Left ventricle myocardium superior (tissue), 1 donor: ENCODE results near the gene DAAM2. TPM values are rescaled to one million over a fixed set of nuclear protein-coding genes. Genes with fewer than 3 reads are reported as not detected.
A peak's percentile ranks its signal among the peaks of the same experiment; 100 is the strongest.

ENCODE experiments used
- ATAC-seq: fragments of 200-7000 bp; cut with Tn5 transposase; one replicate; pipeline ENCODE4 v1.9.1; 2020; ENCODE audit warnings: mild to moderate bottlenecking, moderate library complexity
- DNase-seq: peaks from one replicate; pipeline ENCODE4 v3.0.0-alpha.2; 2020
- intact Hi-C: fragments of 100-400 bp; cut with micrococcal nuclease; formaldehyde crosslinking; loops from one replicate; pipeline ENCODE4 v1.11.0; 2022
- long read RNA-seq: library from polyadenylated mRNA; unstranded; transcript quantifications from one replicate; pipeline ENCODE4 v2.0.0, GENCODE V29; 2021
- total RNA-seq: library from RNA; stranded (reverse); fragmentation: NEBNext Ultra II Directional; extraction: Animal tissue kit (Norgen Biotek cat#: 25700); gene quantifications from one replicate; pipeline ENCODE4 v1.2.1, GENCODE V29; 2021
- donor health status: DM: no; HTN: yes; CAD: no; lungs with severe emphysema.

The DAAM2 gene
- 16.1 TPM for total RNA-seq
- long read RNA-seq, full-length matches to known transcripts, result 2 of 11 reads
- long read RNA-seq, partial matches to known transcripts, result 5 of 11 reads
- long read RNA-seq, other reads (novel, unspliced or antisense), result 4 of 11 reads

DNA sequence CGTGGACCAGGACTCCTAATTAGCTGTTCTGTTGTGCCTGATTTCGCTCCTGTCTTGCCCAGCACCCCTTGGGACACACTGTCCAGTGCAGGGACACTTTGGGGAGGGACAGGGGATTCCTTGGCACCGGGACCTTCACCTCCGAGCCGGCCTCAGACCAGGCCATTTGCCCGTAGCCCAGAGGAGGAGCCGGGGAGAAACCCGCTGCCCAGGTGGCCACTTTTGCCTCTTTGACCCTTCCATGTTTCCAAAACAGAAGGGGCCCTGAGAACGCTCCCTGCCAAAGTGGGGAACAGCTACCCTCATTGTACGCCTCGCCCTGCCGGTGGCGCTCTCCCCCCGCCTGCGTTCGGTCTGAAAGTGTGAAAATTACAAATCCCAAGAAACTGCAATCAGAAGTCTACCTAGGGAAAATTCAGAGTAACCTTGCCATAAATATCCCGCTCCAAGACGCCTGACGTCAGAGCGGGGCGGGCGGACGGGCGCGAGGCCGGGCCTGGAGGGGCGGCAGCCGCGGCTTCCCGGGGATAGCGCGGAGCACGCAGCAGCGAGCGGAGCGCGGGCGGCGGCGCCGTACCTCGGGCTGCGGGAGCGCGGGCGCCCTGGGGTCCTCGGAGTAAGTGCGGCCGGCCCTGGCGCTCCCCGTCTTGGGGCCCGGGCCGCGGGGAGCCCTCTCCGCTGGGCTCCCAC lies at the start of gene DAAM2:
Gene DAAM2, plus strand, starts transcription at position 527 of the 690 bp plus-strand sequence. CDS start 63,927 bp downstream, outside the sequence.
- intact Hi-C loops, result no loop called here
- DNase-seq, result peak; percentile 86
- peak; percentile 93 for ATAC-seq

DNA sequence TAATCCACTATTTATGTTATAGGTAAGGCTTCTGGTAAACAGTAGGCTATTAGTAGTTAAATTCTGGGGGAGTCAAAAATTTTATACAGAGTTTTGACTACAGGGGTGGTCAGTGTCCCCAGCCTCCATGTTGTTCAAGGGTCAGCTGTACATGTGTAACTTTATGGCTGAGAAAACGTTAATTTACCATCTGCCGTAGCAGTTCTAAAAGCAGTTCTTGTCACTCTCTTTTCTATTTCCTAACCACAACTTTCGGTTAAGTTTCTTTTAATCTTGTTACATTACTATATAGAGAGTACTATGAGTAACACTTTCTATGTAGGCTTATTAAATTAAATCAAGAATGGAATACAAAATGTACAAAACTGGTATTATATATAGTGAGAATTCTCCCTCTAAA lies 45.4 kb upstream of the DAAM2 start:
- DNase-seq (no peak), ATAC-seq (no peak)
- intact Hi-C loops, result no loop called here

DNA sequence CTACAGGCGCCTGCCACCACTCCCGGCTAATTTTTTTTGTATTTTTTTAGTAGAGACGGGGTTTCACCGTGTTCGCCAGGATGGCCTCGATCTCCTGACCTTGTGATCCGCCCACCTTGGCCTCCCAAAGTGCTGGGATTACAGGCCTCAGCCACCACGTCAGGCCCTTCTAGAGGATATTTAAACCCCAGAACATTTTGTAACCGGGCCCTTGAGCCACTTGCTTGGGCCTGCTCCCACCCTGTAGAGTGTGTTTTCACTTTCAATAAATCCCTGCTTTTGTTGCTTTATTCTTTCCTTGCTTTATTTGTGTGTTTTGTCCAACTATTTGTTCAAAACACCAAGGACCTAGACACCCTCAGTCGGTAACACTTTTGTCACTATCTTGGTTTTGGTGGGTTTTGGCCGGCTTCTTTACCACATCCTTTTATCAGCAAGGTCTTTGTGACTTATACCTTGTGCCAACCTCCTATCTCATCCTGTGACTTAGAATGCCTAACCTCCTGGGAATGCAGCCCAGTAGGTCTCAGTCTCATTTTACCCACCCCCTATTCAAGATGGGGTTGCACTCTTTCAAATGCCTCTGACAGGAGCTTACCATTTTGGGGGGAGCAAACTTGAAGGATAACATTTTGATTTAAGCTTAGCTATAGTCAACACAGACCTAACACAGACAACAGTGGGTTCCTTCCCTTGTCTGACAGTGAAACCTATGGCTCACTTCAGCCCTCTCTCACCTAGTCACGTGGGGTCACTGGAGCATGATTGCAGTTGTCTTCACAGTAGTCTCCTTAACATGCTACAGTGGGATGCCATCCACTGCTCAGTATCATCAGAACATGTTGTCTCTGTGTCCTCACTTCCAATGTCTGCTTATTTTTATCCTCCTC lies 39.1 kb upstream of the DAAM2 start:
- DNase-seq (no peak), ATAC-seq (peak; percentile 72)
- intact Hi-C loops, result no loop called here

DNA sequence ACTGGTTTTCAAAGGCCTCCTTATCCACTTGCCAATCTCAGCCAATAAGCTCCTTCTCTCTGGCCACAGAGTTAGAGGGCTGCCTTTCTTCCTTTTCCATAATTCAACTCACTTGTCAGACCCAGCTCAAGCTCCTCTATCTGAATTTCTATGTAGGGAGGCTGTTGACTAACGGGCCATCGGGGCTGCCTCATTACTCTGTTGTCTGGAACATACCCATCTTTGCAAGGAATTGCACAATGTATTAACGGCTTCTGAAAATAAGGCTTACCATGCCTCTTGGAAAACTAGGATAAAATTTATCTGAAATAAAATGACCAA lies 38.5 kb upstream of the DAAM2 start:
- DNase-seq, result peak; percentile 32
- peak; percentile 81 for ATAC-seq
- intact Hi-C loops, result no loop called here

DNA sequence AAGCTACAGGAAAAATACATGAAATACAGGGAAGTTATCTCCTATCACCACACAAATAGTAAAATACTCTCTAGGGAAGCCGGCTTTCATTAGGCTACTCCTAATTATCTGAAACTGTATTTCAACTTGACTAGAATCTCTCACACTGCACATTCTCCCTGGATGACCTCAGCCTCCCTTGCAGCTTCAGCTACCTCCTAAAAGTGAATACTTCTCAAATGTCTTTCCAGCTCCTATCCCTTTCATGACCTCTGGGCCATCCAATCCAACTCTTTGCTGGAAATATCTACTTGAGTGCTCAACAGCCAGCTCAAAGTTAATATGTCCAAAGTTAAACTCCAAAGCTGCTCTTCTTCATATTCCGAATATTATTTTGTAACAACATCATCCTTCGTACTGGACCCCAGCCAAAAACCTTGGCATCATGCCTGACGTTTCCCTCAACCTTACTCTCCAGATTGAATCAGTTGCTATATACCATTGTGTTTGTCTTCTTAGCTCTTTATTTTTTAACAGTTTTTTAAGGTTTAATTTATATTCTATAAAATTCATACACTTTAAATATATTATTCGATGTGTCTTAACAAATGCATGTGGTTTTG lies 37.6 kb upstream of the DAAM2 start:
- intact Hi-C loops, result no loop called here
- DNase-seq (peak; percentile 47), ATAC-seq (peak; percentile 49)

DNA sequence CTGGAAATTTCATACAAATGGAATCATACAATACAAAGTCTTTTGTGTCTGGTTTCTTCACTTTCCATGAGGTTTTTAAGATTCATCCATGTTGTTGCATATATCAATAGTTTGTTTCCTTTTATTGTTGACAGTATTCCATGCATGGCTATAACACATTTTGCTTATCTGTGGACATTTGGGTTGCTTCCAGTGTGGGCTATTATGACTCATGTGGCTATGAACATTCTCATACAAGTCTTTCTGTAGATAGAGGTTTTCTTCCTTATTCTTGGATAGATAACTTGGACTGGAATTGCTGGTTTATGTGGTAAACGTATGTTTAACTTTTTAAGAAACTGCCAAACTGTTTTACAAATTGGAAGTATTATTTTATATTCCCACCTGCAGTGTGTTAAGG lies 36.9 kb upstream of the DAAM2 start:
- intact Hi-C loops, result no loop called here
- ATAC-seq, result no peak
- no peak for DNase-seq

DNA sequence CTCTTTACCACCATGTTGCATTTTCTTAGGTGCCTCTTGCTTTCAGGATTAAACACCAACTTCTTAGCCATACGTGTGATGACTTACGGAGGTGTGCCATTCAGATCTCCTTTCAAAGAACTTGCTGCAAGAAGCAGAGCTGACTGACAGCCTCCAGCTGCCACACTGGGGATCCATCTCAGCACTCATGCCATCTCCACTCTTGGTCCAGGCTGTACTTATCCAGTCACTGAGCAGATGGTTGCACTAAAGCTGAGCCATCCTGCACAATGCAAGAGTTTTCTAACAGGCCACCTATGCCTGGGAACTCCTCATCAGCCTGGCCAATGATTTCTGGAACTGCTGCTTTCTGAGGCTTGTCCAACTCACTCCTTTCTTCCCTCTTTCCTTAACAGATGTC lies 35.6 kb upstream of the DAAM2 start:
- DNase-seq (no peak), ATAC-seq (no peak)
- intact Hi-C loops, result no loop called here

DNA sequence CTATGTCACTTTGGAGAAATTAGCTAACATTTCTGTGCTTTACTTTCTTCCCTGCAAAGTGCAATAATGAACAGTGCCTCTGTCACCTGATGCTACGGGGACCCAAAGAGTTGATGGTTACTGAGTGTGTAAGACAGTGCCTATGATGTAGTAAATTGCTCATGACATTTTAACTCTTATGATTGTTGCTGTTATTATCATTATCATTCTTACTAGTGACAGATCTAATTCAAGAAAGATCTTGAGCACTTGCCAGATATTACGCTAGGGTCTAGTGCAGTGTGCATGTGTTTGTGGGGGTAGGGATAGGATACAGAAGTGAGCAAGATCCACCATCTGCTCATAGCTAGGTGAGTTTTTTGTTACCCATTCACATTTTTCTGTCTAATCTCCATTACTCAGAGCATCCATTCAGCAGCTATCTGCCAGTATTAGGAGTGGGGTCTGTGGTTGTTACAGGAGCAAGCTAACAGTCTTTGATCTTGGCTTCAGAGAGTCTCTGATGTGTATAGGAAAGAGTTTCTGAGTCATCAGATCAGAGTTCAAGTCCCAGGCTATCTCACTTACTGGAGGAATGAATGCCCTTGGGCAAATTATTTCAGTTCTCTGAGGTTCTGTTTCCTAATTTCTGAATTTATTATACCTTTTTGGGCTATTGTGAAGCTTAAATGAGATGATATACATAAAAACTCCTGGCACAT lies 33.1 kb upstream of the DAAM2 start:
- intact Hi-C loops, result no loop called here
- DNase-seq (no peak), ATAC-seq (no peak)

DNA sequence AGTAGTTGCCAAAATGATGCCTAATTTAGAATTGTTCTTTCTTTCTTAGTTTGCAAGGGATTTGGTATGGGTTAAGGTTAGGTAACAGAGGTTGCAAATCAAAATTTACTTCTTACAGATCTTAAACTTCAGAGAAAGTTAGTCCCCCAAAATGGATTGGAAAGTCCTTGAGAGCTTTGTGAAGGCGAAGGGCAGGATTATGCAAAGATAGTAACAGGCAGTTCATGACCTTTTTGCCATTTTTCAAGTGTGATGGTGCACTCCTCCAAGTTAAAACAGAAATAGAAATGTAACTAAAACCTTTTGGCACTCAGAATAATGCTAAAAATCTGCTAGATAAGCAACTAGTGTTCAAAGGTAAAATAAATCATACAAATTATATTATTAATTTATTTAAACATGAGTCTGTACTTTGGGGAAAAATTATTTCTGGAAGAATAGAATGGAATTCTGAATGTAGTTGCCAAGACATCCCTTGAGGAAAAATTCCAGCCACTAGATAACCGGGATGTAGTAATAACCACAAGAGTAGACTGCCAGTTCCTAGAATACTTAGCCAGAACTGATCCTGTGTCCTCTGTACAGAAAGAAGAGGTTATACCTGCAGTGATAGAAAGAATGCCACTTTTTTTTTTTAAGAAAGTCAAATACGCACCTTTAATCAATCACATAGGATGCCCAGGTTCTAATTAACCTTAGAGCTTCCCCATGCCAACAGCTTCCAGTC lies 31.8 kb upstream of the DAAM2 start:
- DNase-seq (no peak), ATAC-seq (peak; percentile 90)
- intact Hi-C loops, result no loop called here

DNA sequence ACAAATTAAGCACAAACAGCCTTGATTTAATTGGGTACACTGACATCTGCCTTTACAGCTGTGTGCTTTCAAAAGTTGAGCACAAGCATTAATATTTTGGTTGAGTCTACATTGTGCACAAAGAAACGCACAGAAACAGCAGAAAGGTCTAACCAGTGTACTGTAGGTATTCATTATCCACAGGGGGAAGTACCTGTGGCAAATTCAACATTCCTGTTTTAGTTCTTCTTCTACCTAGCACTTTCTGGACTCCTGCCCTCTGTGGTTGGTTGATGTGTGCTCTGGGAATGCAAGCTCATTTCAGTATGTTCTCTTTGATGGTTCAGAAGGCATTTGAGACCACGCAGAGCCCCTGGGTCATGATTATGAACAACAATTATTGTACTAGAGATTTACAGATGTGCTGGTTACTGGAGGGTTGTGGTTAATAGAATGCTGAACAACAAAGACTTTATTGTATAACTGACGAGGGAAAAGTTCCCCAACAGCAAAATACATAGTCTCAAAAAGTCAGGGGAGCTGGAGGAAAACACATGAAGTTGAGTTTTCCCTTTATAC lies 26.6 kb upstream of the DAAM2 start:
- intact Hi-C loops, result no loop called here
- ATAC-seq (no peak), DNase-seq (no peak)

DNA sequence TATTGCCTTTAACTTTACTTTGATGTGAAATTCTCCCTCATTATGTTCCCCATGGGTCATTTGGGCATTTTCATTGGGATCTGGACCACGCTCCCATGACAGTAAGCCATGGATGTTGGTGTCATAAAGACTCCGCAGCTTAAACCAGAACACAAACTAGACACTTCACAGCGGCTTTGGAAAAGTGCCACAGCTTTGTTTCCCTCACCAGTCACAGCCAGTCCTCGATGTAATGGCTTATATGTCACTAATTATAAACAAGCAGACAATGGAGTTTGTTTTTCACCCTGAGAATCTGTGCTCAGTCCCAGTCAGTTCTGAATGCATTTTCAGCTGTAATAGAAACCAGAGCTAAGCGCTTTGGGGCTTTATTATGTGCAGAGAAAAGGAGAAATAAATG lies 23.2 kb upstream of the DAAM2 start:
- intact Hi-C loops, result no loop called here
- DNase-seq, result no peak
- ATAC-seq, result no peak

DNA sequence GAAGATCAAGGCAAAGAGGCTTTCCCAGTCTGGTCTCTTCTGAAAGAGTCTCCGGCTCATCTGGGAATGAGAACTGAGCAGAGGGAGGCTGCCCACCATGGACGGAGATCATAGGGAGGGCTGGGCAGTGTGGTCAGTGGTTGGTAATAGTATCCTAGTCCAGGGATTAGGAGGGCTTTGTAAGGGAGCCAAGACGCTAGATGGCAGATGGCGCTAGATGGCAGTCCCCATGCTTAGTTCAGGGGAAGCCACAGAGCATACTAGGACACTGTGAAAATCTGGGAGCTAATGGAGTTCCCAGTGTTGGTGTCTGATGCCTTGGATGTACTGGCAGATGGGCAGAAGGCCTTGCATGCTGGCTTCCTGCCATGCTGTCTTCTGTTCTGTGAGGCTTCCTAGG lies 21.7 kb upstream of the DAAM2 start:
- ATAC-seq, result no peak
- intact Hi-C loops, result no loop called here
- no peak for DNase-seq

DNA sequence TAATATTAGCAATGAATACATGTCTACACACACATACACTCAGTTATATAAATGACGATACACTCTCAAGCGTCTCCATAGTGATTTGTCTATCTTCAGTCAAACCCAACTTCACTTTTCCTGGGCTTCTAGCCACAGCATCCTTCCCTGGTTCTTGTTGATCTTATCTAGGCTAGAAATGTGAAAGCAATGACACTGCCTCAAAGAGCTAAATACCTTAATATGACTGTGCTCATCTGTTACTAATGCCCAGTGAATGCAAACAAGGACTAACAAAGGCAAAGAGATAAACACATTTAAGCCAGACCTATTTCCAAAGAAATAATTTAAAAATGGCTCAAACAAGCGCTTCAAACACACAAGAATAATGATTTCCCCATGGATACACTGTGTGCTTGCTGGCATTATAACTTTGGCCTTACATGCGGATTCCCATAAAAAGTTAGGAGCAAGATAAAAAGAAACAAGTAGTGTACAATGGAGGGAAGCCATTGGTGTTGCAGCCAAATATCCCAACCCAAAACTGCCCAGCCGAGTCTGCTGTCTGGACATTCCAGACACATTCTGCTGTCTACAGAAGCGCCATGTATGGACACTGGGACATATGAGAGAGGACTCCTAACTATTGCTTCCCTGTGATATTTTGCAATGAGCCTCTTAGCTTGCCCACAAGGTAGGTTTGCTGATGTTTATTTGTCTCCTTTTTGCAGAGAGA lies 19.5 kb upstream of the DAAM2 start:
- DNase-seq (no peak), ATAC-seq (no peak)
- intact Hi-C loops, result no loop called here

DNA sequence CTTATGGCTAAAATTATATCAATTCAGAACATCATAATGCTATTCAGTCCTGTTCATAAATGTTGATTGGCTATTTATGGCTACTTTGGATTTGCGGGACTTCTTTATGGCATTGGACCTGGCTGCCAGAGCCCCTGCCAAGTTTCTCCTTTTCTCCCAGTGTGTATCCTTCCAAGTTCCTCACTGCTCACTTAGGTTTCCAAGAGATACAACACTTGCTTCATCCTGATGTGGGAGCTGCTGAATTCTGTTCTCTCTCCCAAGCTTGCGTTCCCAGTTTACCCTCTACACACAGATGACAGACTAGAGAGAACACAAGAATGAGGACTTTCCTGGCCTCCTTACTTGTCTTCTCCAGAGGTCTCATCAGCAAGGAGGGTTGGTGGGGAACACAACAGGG lies 18.4 kb upstream of the DAAM2 start:
- intact Hi-C loops, result no loop called here
- ATAC-seq, result no peak
- DNase-seq, result no peak

DNA sequence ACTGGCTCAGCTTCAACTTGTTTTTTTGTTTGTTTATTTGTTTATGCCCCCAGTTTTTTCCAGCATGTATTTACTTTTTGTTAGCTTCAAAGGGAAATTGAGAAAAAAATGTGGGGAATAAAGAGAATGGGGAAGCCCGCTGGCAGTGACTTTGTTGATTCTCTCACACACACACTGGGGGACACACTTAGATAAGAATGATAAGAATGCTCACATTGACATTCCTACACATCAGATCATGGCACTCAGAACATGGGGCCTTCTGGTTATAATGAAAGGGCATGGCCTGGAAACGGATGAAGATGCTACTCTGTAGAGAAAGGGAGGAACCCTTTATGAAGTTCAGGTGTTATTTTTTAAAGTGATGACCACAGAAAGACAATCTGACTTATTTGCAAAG lies 15.6 kb upstream of the DAAM2 start:
- DNase-seq (no peak), ATAC-seq (no peak)
- intact Hi-C loops, result no loop called here

DNA sequence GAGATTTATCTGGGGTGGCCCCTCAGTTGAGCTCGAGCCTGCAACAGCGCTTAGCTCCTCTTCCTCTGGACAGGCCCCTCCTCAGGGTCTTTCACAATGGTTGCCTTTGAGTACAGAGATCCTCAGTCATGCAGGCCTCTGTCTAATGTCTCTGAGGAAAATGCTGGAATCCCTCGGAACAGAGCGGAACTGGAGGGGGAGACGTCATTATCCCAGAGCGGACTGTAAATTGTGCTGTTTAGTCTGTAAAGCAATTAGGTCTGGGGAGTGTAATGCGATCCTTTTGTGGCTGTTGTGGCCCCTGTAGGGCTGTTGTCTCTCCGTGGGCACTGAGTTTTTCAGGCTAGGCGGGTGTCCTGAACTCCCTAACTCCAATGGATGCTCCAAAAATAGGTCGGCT lies 15.0 kb upstream of the DAAM2 start:
- DNase-seq (no peak), ATAC-seq (no peak)
- intact Hi-C loops, result no loop called here

DNA sequence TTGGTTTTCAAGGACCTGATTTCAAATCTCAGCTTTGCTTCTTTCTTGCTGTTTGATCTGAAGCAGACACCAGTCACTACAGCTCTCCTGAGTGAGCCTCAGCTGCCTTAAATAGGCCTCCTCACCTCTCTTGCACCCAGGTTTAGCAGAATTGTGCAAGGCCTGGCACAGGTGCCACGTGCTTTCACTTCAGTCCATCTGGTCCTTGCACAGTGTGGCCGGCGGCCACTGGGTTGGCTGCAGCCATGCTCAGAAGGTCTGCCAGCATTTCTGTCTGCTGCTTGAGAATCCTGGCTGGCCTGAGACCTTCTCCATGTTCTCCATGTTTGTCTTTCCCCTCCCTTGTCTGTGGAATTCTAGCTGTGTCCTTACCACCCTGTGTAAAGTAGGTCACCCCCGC lies 14.5 kb upstream of the DAAM2 start:
- DNase-seq (peak; percentile 70), ATAC-seq (peak; percentile 95)
- intact Hi-C loops, result no loop called here

DNA sequence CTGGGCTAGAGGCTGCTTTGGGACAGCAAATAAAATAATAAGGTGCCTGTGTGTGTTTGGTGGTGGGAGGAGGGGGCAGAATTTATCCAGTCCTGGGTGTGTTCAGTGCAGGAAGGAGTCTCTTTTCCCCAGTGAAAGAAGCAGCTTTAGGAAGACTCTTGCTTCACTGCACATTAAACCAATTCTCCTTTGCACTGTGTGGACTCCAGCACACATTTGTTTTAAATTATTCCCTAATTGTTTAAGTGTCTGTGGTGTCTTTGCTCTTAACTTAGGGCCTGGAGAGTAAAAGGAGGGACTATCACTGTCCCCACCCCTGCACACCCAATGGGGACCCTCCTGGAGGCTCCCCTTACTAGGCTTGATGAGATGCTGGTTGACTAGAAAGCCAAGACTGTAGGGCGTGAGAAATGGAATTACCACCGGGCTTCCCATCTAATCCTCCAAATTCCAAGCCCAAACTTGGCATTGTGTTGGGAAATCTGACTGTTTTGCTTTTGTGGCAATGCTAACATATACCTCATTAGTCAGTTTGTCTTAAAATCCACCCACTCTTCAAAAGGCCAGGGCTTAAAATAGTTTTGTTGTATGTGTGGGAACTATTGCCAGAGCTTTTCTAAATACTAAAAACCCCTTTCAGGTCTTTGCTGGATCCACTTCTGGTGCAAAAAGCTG lies 13.5 kb upstream of the DAAM2 start:
- DNase-seq (no peak), ATAC-seq (no peak)
- intact Hi-C loops, result no loop called here
